Calu3 (cell line): ENCODE measurements around the gene PPM1L. TPM values are rescaled to one million over a fixed set of nuclear protein-coding genes. Genes with fewer than 3 reads are reported as not detected.

Experiments used
- BruUV-seq: library from RNA; stranded (reverse); fragments of 400-500 nt; replicated peaks from 2 replicates; lab custom pipeline; 2021; lab: Mats Ljungman, UMichigan
- CTCF ChIA-PET: fragments of 300-600 bp; sonication (Branson Sonifier 250); formaldehyde crosslinking; loops from one replicate; lab custom pipeline; 2022; ENCODE audit warnings: antibody characterized with exemption; lab: Charles Lee
- DNase-seq: peaks from one replicate; pipeline ENCODE4 v3.0.0; 2022
- H3K27ac Mint-ChIP-seq: one replicate; pipeline ENCODE4 v1.8.0; 2022; ENCODE audit warnings: mixed read lengths; ENCODE audit not compliant: unreplicated experiment
- H3K27me3 Mint-ChIP-seq: one replicate; pipeline ENCODE4 v1.8.0; 2022; ENCODE audit warnings: mixed read lengths; ENCODE audit not compliant: unreplicated experiment
- H3K36me3 Mint-ChIP-seq: one replicate; pipeline ENCODE4 v1.8.0; 2022; ENCODE audit warnings: mild to moderate bottlenecking, moderate library complexity, mixed read lengths; ENCODE audit not compliant: insufficient read depth, unreplicated experiment
- H3K4me1 Mint-ChIP-seq: one replicate; pipeline ENCODE4 v1.8.0; 2022; ENCODE audit warnings: mild to moderate bottlenecking, low read depth, mixed read lengths; ENCODE audit not compliant: unreplicated experiment
- H3K4me3 Mint-ChIP-seq: one replicate; pipeline ENCODE4 v1.8.0; 2022; ENCODE audit warnings: mild to moderate bottlenecking, low read depth, moderate library complexity, mixed read lengths; ENCODE audit not compliant: unreplicated experiment
- H3K9me3 Mint-ChIP-seq: one replicate; pipeline ENCODE4 v1.8.0; 2022; ENCODE audit warnings: low read depth, mixed read lengths; ENCODE audit not compliant: unreplicated experiment
- CTCF ChIP-seq: fragments of 200-600 bp; IDR thresholded peaks from one replicate; pipeline ENCODE4 v1.8.0; 2022; ENCODE audit warnings: antibody characterized with exemption; ENCODE audit not compliant: unreplicated experiment
- intact Hi-C: fragments of 100-400 bp; cut with micrococcal nuclease; formaldehyde crosslinking; loops from one replicate; pipeline ENCODE4 v1.10.0; 2022; ENCODE audit not compliant: unreplicated experiment
- total RNA-seq: library from RNA; stranded (reverse); gene quantifications from 2 replicates; pipeline ENCODE4 v1.2.3, GENCODE V29; 2022

PPM1L gene
- total RNA-seq, 1 experiment from 2014 or later = 18.4 TPM

- H3K27me3 Mint-ChIP-seq = no peaks in the 10 kb centered on the region
- CTCF ChIA-PET = interaction anchor here (0.6 to 0.8 kb wide), 2 partner anchors 23 to 37 kb away, joined by 3 to 5 read pairs; no protein-coding TSS in a partner anchor
Measured at GRCh38 chr3:160808838-160809237, 52.8 kb downstream of the PPM1L start.

GRCh38 chr3:160809453-160809852 is 53.4 kb downstream of the PPM1L start:
- TF ChIP-seq CTCF = no peak
- no TSS peak for BruUV-seq
- Mint-ChIP-seq H3K27ac (no peak overlapping the region), H3K9me3 (no peaks in the 10 kb centered on the region), H3K4me1 (peaks cover 10% of the 10 kb centered on the region), H3K27me3 (no peaks in the 10 kb centered on the region), H3K4me3 (no peak overlapping the region), H3K36me3 (no peaks in the 10 kb centered on the region)
- no peak for DNase-seq
- CTCF ChIA-PET = interaction anchor here (1.4 kb wide), 1 partner anchor 11 kb away, joined by 3 read pairs; no protein-coding TSS in a partner anchor
- intact Hi-C loops = no loop called here

More at GRCh38 chr3:160808838-160809237, 52.8 kb downstream of the PPM1L start:
- H3K9me3 Mint-ChIP-seq = no peaks in the 10 kb centered on the region
- no peak overlapping the region for H3K27ac Mint-ChIP-seq
- TF ChIP-seq CTCF = no peak
- peaks cover 10% of the 10 kb centered on the region for H3K4me1 Mint-ChIP-seq
- intact Hi-C loops = no loop called here
- H3K36me3 Mint-ChIP-seq = no peaks in the 10 kb centered on the region
- no TSS peak for BruUV-seq
- DNase-seq = no peak
- H3K4me3 Mint-ChIP-seq = no peak overlapping the region

GRCh38 chr3:160810362-160811236 is 54.6 kb downstream of the PPM1L start:
- H3K27me3 Mint-ChIP-seq = no peaks in the 10 kb centered on the region
- H3K4me1 Mint-ChIP-seq = peaks cover 10% of the 10 kb centered on the region
- CTCF ChIA-PET = interaction anchor here (1.4 kb wide), 1 partner anchor 10 kb away, joined by 3 read pairs; no protein-coding TSS in a partner anchor
- intact Hi-C loops = no loop called here
- H3K9me3 Mint-ChIP-seq = no peaks in the 10 kb centered on the region
- DNase-seq = no peak
- H3K4me3 Mint-ChIP-seq = no peak overlapping the region
- H3K36me3 Mint-ChIP-seq = no peaks in the 10 kb centered on the region
- H3K27ac Mint-ChIP-seq = no peak overlapping the region
- TF ChIP-seq CTCF = no peak
- no TSS peak for BruUV-seq

DNA sequence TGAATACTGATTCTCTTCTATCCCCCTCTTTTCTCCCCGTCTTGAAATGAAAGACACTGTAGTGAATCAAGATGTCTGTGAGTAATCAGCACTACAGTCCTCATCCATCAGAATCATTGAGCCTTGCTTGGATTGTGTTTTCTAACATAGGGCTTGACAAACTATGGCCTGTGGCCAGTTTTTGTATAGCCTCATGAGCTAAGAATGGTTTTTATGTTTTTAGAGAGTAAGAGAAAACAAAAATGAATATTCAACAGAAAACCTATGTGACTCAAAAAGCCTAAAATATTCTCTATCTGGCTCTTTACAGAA is 55.2 kb downstream of the PPM1L start:
- H3K4me1 Mint-ChIP-seq = peaks cover 4% of the 10 kb centered on the region
- no peak overlapping the region for H3K27ac Mint-ChIP-seq
- BruUV-seq = no TSS peak

More for the DNA sequence above, 55.2 kb downstream of the PPM1L start:
- Mint-ChIP-seq H3K4me3 (no peak overlapping the region), H3K27me3 (no peaks in the 10 kb centered on the region), H3K9me3 (no peaks in the 10 kb centered on the region), H3K36me3 (no peaks in the 10 kb centered on the region)
- TF ChIP-seq CTCF = no peak
- DNase-seq = no peak
- intact Hi-C loops = no loop called here
- CTCF ChIA-PET = no interaction called here
